CD4-positive, alpha-beta T cell treated with Interferon alpha-2 for 1 hour (primary cell): ENCODE data around the gene MARVELD3.
A peak's percentile ranks its signal among the peaks of the same experiment; 100 is the strongest.
"Not testable (repeated sequence)": the region's sequence is repeated elsewhere in the genome, so short reads cannot be mapped to it uniquely, and the experiment has no call there.

Source experiments
- DNase-seq, 2 donors: peaks; one replicate each; pipeline ENCODE4 v3.0.0-alpha.2; 2020 to 2022

Gene MARVELD3

GRCh38 chr16:71626018-71626857 is at the start of gene MARVELD3:
Gene MARVELD3 (plus strand): TSS chr16:71626184. CDS start chr16:71626230, 46 bp downstream.
- peak; percentile 2 to 25 for DNase-seq

GRCh38 chr16:71576971-71577370 is 49.0 kb upstream of the MARVELD3 start, which contains the start of gene TAT:
Gene TAT (minus strand): TSS chr16:71577092. CDS start chr16:71576415, 677 bp downstream.
- DNase-seq: no peak

GRCh38 chr16:71582553-71582848 is 43.5 kb upstream of the MARVELD3 start:
- not testable (repeated sequence) for DNase-seq

GRCh38 chr16:71584543-71585317 is 41.3 kb upstream of the MARVELD3 start:
- DNase-seq: no peak

GRCh38 chr16:71585318-71585703 is 40.7 kb upstream of the MARVELD3 start:
- DNase-seq: no peak

GRCh38 chr16:71589334-71589733 is 36.6 kb upstream of the MARVELD3 start:
- not testable (repeated sequence) for DNase-seq

- not testable (repeated sequence) for DNase-seq
Observed at GRCh38 chr16:71590071-71590470, 35.9 kb upstream of the MARVELD3 start.

GRCh38 chr16:71590584-71590983 is 35.4 kb upstream of the MARVELD3 start:
- DNase-seq: no peak

- no peak for DNase-seq
Observed at GRCh38 chr16:71591917-71592316, 34.1 kb upstream of the MARVELD3 start.

GRCh38 chr16:71593048-71593999 is 32.7 kb upstream of the MARVELD3 start:
- no peak for DNase-seq

- no peak for DNase-seq
Observed at GRCh38 chr16:71594000-71594646, 31.9 kb upstream of the MARVELD3 start.

- DNase-seq: not testable (repeated sequence)
Observed at GRCh38 chr16:71595340-71595826, 30.6 kb upstream of the MARVELD3 start.

- not testable (repeated sequence) for DNase-seq
Observed at GRCh38 chr16:71598426-71598825, 27.6 kb upstream of the MARVELD3 start.

GRCh38 chr16:71600822-71601221 is 25.2 kb upstream of the MARVELD3 start:
- DNase-seq: no peak

GRCh38 chr16:71609066-71609465 is 16.9 kb upstream of the MARVELD3 start:
- DNase-seq: no peak

- no peak for DNase-seq
Observed at GRCh38 chr16:71610447-71610846, 15.5 kb upstream of the MARVELD3 start.

GRCh38 chr16:71610936-71611871 is 14.8 kb upstream of the MARVELD3 start:
- DNase-seq: peak; percentile 73 to 74

GRCh38 chr16:71614956-71615355 is 11.0 kb upstream of the MARVELD3 start:
- DNase-seq: not testable (repeated sequence)

- no peak for DNase-seq
Observed at GRCh38 chr16:71618429-71618828, 7.6 kb upstream of the MARVELD3 start.

GRCh38 chr16:71622088-71622487 is 3.9 kb upstream of the MARVELD3 start:
- DNase-seq: peak in 1 of 2 donors; percentile 25

GRCh38 chr16:71623597-71623996 is 2.4 kb upstream of the MARVELD3 start:
- DNase-seq: no peak
